Measurements from ENCODE around the gene STARD13.

DNA sequence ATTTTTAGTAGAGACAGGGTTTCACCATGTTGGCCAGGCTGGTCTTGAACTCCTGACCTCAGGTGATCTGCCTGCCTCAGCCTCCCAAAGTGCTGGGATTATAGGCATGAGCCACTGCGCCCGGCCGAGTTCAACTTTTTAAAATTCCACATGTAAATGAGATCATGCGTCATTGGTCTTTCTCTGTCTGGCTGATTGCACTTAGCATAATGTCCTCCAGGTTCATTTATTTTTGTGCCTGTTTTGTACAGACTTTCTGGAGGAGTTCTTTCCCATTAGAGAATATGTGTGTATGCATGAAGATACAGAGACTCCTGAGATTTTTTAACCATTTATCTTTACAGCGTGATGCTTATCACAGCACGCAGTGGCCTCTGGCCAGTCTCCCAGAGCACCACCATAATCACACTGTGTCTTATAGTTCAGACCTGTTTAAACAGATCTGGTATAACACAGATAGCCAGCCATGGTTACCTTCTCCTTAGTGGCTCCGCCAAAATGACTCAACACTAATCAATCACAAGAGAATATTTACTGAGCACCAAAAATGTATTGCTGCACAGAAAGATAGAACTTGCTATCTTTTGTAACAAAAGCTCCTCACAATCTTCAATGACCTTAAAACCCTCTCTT is 11.4 kb upstream of the STARD13 start:
- TF ChIP-seq ZNF274 (IDR thresholded peaks at IDR 0.05; ENCODE audit: low read depth, low read length) (no peak), SUZ12 (IDR thresholded peaks at IDR 0.05; ENCODE audit: extremely low read depth, insufficient read depth, insufficient read length) (no peak), YY1 (IDR thresholded peaks at IDR 0.05; ENCODE audit: insufficient read depth, insufficient read length) (no peak)

Measured in NT2/D1 (cell line).